Astrocyte of the cerebellum (primary cell): ENCODE data around the gene SLC2A9.

ENCODE experiments used
- DNase-seq: peaks from one replicate; pipeline ENCODE4 v3.0.0-alpha.2; 2011; ENCODE audit warnings: low read depth
- H3K4me3 ChIP-seq: 2 replicates; pipeline ENCODE4 v1.5.1; 2011; ENCODE audit warnings: mild to moderate bottlenecking, low read depth, low read length, moderate library complexity
- CTCF ChIP-seq: IDR thresholded peaks from 2 replicates; pipeline ENCODE4 v1.5.1; 2012; ENCODE audit warnings: low read length, low read depth, moderate library complexity, mild to moderate bottlenecking; ENCODE audit errors: missing control alignments
- in situ Hi-C: cut with HindIII; loops from 2 replicates; pipeline ENCODE4 v1.10.0; 2017; ENCODE audit warnings: low sequenced_read_pairs

The SLC2A9 gene

GRCh38 chr4:9947168-9948062 is 73.9 kb downstream of the SLC2A9 start:
- no peak for TF ChIP-seq CTCF
- DNase-seq: no peak
- in situ Hi-C loops: no loop called here
- H3K4me3 ChIP-seq: no peak overlapping the region

- H3K4me3 ChIP-seq: no peak overlapping the region
- no peak for DNase-seq
- in situ Hi-C loops: no loop called here
- no peak for TF ChIP-seq CTCF
Observed at GRCh38 chr4:9946170-9946569, 75.1 kb downstream of the SLC2A9 start.

GRCh38 chr4:9944431-9945425 is 76.6 kb downstream of the SLC2A9 start:
- DNase-seq: no peak
- in situ Hi-C loops: no loop called here
- H3K4me3 ChIP-seq: no peak overlapping the region
- TF ChIP-seq CTCF: no peak

- no peak for TF ChIP-seq CTCF
- in situ Hi-C loops: no loop called here
- DNase-seq: no peak
- H3K4me3 ChIP-seq: no peak overlapping the region
Observed at GRCh38 chr4:9943761-9944160, 77.5 kb downstream of the SLC2A9 start.

- no peak for DNase-seq
- TF ChIP-seq CTCF: no peak
- H3K4me3 ChIP-seq: no peak overlapping the region
- in situ Hi-C loops: no loop called here
Observed at GRCh38 chr4:9942921-9943600, 78.2 kb downstream of the SLC2A9 start.

- no peak overlapping the region for H3K4me3 ChIP-seq
- TF ChIP-seq CTCF: no peak
- in situ Hi-C loops: no loop called here
Observed at GRCh38 chr4:9942139-9942538, 79.2 kb downstream of the SLC2A9 start.

More at GRCh38 chr4:9942139-9942538, 79.2 kb downstream of the SLC2A9 start:
- DNase-seq: no peak
